Measurements from ENCODE around the gene GTPBP6.
"Not testable (repeated sequence)": the region's sequence is repeated elsewhere in the genome, so short reads cannot be mapped to it uniquely, and the experiment has no call there.

The GTPBP6 gene

DNA sequence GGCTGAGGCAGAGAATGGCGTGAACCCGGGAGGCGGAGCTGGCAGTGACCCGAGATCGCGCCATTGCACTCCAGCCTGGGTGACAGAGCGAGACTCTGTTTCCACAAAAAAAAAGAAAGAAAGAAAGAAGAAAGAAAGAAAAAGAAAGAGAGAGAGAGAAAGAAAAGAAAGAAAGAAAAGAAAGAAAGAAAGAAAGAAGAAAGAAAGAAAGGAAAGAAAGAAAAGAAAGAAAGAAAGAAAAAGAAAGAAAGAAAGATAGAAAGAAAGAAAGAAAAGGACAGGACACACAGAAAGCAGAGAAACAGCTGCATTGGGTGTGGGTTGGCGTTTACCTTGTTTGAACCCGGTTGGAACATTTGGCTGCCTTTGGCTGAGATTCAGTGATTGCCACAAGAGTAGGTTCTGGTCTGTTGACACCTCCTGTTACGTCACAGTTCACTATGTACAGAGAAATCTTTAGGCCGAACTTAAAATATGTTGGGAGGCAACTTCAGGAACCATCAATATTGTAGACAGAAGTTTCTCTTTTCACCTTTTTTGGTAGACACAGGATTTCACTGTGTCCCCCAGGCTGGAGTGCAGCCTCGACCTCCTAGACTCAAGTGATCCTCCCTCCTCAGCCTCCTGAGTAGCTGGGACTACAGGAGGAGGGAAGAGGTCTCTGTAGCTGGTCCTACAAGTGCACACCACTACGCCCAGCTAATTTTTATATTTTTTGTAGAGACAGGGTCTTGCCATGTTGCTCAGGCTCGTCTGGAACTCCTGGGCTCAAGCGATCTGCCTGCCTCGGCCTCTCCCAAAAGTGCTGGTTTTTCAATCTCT, 53.8 kb downstream of the GTPBP6 start:
- H3K4me3 ChIP-seq (ENCODE audit: low read depth, low read length) = no peak overlapping the region
- TF ChIP-seq CTCF (IDR thresholded peaks at IDR 0.05; ENCODE audit: low read depth, low read length) = no peak

- H3K4me3 ChIP-seq (ENCODE audit: low read depth, low read length) = not testable (repeated sequence)
Measured at GRCh38 chrX:264006-264405, 54.6 kb downstream of the GTPBP6 start.

DNA sequence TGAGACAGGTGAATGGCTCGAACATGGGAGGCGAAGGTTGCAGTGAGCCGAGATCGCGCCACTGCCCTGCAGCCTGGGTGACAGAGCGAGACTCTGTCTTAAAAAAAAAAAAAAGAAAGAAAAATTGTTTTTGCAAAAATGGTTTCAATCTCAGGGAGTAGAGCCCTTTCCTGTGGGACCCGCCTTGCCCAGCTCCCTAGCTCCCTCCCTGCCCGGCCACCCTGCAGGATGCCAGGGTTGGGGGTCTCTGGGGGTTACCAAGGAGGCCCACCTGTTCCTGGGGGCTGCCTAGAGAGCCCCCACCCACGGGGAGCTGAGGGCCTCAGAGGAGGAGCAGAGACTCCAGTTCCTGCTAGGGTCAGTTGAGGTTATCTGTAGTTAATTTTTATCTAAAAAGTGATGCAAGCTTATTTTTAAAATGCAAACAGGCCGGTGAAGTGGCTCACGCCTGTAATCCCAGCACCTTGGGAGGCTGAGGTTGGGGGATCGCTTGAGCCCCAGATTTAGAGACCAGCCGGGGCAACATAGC, 56.2 kb downstream of the GTPBP6 start:
- no peak for TF ChIP-seq CTCF (IDR thresholded peaks at IDR 0.05; ENCODE audit: low read depth, low read length)

DNA sequence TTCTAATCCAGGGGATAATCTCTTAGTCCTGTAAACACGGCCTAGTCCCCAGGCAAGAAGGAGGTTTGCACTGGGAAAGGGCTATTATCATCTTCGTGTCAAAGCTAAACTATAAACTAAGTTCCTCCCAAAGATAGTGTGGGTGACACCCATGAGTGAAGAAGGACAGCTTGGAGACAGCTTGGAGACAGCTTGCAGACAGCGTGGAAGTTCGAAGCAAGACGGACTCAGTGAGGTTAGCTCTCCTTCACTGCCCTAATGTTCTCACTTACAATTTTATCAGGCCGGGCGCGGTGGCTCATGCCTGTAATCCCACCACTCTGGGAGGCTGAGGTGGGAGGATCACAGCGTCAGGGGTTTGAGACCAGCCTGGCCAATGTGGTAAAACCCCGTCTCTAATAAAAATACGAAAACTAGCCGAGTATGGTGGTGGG, 56.7 kb downstream of the GTPBP6 start:
- no peak for TF ChIP-seq CTCF (IDR thresholded peaks at IDR 0.05; ENCODE audit: low read depth, low read length)
- H3K4me3 ChIP-seq (ENCODE audit: low read depth, low read length) = no peak overlapping the region

More for the DNA sequence above, 56.2 kb downstream of the GTPBP6 start:
- H3K4me3 ChIP-seq (ENCODE audit: low read depth, low read length) = no peak overlapping the region

DNA sequence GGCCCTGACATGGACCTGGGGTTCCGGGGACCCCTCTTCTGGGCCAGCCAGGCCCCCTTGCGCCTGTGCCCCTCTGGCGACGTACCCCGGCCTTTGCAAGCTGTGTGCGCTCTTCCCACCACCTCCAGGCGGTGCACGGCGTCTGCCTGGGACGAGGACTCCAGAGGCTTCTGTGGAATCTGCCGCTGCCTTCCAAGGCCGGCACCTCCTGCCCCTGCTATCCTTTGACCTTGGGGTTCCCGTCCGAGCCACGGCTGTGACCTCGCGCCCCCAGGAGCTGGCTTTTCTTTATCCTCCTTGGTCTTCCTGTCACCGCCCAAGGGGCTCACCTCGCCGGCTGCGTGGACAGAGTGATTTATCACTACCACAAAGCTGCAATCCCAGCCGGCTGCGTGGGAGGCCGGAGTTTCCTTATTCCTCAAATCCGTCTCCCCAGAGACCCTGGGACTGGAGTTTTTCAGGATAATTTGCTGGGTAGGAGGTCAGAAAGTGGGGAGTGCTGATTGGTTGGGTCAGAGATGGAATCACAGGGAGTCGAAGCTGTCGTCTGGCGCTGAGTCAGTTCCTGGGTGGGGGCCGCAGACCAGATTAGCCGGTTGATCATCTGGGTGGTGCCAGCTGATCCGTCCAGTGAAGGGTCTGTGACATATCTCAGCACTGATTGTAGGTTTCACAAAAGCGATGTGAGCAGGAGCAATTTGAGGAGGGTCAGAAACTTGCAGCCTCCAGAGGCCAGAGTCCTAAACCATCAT, 57.3 kb downstream of the GTPBP6 start:
- no peak overlapping the region for H3K4me3 ChIP-seq (ENCODE audit: low read depth, low read length)
- TF ChIP-seq CTCF (IDR thresholded peaks at IDR 0.05; ENCODE audit: low read depth, low read length) = no peak

- no peak for TF ChIP-seq CTCF (IDR thresholded peaks at IDR 0.05; ENCODE audit: low read depth, low read length)
- H3K4me3 ChIP-seq (ENCODE audit: low read depth, low read length) = no peak overlapping the region
Measured at GRCh38 chrX:259692-260355, 58.8 kb downstream of the GTPBP6 start.

DNA sequence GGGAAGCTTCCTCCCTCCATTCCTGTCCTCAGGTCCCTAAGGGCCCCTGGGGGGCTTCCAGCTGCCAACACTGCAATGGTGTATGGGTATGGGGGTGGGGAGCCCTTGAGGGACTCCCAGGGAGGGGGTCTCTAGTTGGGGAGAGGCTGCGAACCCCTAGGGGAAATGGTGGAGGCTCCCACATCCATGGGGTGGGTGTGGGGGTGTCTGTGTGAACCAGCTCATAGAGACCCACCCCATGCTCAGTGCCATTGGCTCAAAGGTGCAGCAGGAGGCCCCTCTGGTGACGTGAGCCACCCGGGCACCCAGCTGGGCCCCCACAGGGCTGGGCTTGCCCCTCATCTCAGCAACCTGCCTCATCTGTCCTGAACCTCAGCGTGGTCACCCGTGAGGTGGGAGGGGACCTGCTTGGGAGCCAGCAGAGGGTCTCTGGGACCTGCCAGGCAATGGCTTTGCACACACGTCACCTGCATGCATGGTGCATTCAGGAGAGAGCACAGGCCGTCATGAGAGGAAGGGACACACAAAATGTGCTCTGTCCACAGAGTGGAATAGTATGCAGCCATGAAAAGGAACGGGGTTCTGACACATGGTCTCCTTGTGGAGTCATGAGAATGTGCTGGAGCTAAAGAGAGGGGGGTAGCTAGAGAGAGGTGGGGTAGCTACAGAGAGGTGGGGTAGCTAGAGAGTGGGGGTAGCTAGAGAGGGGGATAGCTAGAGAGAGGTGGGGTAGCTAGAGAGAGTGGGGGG, 60.1 kb downstream of the GTPBP6 start:
- no peak for TF ChIP-seq CTCF (IDR thresholded peaks at IDR 0.05; ENCODE audit: low read depth, low read length)

More for the DNA sequence above, 60.1 kb downstream of the GTPBP6 start:
- no peak overlapping the region for H3K4me3 ChIP-seq (ENCODE audit: low read depth, low read length)

All from WI38 (cell line).